Epidermal melanocyte (primary cell): Measurements from ENCODE around the gene MAP7D1.
A peak's percentile ranks its signal among the peaks of the same experiment; 100 is the strongest.
"Not testable (repeated sequence)": the region's sequence is repeated elsewhere in the genome, so short reads cannot be mapped to it uniquely, and the experiment has no call there.

Source experiments
- DNase-seq: peaks from one replicate; pipeline ENCODE4 v3.0.0; 2011; ENCODE audit warnings: low spot score; ENCODE audit not compliant: insufficient read length

Gene MAP7D1

GRCh38 chr1:36199934-36200741 lies 44.2 kb downstream of the MAP7D1 start:
- DNase-seq: no peak

GRCh38 chr1:36203027-36203553 lies 47.1 kb downstream of the MAP7D1 start:
- DNase-seq: no peak

- DNase-seq: no peak
Measured at GRCh38 chr1:36203554-36204346, 47.8 kb downstream of the MAP7D1 start.

DNA sequence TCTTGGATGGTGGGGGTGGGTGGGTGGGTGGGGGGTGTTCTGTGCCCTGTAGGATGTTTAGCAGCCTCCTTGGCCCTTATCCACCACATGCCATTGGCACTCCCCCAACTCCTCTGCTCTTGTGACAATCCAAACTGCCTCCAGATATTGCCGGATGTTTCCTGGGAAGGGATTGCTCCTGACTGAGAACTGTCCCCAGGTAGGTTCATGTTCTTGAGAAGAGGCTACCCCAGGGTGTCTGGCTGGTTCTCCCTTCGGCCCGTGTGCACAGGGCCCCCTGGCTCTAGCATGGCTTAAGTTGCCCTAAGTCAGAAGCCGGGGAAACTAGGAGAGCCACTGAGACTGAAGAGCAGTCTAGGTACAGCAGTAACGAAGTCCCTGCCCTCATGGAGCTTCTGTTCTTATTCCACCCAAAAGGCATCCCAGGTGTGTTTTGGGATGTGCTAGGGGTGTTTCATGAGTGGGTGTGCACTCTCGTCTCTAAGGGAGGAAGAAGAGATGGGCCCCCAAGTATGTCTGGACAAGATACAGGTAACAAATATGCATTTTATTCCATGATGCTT lies 48.5 kb downstream of the MAP7D1 start:
- no peak for DNase-seq

DNA sequence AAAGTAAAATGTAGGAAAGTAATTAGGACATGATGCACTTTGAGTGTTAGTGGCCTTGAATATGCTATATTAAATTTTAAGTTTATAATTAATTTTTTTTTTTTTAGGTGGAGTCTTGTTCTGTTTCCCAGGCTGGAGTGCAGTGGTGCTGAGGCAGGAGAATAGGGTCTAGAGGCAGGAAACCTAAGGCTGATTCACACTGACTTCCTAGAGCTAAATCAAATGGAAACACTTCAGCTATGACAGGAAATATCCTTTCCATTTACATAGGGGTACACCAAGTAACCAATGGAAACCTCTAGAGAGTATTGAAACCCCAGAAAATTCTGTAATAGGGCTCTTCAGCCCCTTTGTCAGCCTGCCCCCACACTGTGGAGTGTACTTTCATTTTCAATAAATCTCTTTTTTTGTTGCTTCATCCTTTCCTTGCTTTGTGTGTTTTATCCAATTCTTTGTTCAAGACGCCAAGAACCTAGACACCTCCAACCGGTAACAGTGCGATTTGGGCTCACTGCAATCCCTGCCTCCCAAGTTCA lies 50.4 kb downstream of the MAP7D1 start:
- no peak for DNase-seq

- DNase-seq: no peak
Measured at GRCh38 chr1:36207339-36207738, 51.4 kb downstream of the MAP7D1 start.

- no peak for DNase-seq
Measured at GRCh38 chr1:36208978-36209703, 53.2 kb downstream of the MAP7D1 start.

DNA sequence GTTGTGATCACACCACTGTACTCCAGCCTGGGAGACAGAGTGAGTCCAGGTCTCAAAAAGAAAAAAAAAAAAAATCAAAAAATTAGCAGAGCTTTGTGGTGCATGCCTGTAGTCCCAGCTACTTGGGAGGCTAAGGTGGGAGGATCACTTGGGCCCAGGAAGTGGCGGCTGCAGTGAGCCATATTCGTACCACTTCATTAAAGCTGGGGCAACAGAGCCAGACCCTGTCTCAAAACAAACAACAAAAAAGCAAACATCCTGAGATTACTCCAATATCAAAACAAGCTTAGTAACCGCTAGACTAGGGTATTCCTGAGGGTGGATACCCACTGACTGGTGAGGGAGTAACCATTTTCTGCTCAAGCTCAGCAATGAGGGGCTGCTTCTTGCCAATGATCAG lies 55.3 kb downstream of the MAP7D1 start:
- DNase-seq: no peak

DNA sequence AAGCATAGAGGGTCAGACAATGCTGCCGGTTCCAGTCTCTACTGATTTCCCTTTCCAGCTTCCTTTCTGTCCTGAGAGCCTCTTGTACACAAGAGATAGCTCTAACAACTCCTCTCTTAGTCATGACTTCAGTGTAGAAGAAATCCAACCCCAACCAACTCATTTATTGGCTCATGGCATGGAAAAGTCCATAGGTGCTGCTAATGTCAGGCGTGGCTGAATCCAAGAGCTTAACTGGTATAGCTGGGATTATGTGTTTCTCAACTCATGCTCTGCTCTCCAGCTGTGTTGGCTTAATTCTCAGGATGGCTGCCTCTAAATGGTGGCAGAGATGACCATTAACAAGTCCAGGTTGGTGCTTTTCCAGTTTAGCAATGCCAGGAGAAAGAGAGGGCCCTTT lies 55.9 kb downstream of the MAP7D1 start:
- no peak for DNase-seq

GRCh38 chr1:36212782-36213181 lies 56.8 kb downstream of the MAP7D1 start:
- no peak for DNase-seq

DNA sequence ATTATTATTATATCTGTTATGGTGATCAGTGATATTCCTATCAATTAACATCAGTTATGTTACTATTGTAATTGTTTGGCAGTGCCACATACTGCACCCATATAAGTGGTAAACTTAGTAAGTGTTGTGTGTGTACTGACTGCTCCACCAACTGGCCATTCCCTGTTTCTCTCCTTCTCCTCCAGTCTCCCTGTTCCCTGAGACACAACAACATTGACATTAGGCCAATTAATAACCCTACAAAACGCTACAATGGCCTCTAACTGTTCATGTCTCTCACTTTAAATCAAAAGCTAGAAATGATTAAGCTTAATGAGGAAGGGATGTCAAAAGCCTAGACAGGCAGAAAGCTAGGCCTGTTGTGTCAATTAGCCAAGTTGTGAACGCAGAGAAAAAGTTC lies 61.7 kb downstream of the MAP7D1 start:
- DNase-seq: no peak

DNA sequence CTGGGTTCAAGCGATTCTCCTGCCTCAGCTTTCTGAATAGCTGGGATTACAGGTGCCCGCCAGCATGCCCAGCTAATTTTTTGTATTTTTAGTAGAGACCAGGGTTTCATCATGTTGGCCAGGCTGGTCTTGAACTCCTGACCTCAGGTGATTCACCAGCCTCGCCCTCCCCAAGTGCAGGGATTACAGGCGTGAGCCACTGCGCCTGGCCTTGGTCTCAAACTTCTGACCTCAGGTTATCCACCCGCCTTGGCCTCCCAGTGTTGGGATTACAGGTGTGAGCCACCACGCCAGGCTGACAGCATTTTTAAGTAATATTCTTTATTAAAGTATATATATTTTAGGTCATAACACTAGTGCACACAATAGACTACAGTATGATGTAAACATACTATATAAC lies 65.9 kb downstream of the MAP7D1 start:
- DNase-seq: not testable (repeated sequence)

DNA sequence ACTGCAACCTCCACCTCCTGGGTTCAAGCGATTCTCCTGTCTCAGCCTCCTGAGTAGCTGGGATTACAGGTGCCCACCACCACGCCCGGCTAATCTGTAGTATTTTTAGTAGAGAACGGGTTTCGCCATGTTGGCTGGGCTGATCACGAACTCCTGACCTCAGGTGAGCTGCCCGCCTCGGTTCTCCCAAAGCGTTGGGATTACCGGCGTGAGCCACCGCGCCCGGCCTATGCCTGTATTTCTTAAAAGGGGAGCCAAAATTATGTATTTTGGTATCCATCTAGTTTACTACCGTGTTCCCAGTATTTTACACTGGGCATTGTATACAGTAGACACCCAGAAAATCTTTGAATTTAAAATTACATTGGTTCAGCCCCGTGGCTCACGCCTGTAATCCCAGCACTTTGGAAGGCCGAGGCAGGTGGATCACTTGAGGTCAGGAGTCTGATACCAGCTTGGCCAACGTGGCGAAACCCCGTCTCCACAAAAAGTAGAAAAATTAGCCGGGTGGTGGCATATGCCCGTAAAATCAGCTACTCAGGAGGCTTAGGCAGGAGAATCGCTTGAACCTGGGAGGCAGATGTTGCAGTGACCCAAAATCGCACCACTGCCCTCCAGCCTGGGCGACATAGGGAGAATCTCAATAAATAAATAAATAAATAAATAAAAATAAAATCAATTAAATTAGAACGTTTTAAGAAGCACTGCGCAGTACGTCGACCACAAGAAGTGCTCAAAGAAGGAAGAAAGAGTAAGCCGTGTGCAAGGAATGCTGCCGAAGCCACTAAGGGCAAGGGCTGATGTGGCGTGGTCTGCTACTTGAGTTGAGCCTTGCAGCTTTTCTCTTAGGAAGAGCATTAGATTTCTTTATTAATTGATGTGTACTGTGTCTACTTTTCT lies 66.8 kb downstream of the MAP7D1 start:
- DNase-seq: no peak

- DNase-seq: no peak
Measured at GRCh38 chr1:36223381-36223995, 67.5 kb downstream of the MAP7D1 start.

DNA sequence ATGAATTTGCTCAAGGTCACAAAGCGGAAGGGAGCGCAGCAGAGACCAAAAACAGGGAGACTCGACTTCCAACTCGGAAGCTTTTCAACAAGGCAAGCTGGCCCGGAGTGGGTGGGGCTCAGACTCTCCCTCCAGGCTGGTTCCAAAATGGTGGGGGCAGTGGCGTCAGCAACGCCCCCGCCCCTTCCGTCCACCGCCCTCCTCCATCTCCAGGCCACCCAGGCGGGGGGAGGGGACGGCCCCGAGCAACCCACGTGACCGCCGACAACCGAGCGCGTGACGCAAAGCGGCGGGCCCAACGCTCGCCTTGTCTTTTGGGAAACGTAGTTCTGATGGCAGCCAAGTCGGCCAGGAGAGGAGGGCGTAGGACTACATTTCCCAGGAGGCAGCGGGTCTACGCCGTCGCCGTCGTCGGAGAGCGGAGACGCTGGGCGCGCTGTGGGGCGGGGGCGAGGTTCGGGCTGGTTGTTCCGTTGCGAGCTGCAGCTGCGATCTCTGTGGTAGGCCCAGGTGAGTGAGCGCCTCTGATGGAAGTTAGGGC lies 68.1 kb downstream of the MAP7D1 start, which contains the start of gene THRAP3:
Gene THRAP3 (plus strand): TSS at position 448 of the 541 bp plus-strand sequence. CDS start 58,121 bp downstream, outside the sequence.
- peak; percentile 90 for DNase-seq

DNA sequence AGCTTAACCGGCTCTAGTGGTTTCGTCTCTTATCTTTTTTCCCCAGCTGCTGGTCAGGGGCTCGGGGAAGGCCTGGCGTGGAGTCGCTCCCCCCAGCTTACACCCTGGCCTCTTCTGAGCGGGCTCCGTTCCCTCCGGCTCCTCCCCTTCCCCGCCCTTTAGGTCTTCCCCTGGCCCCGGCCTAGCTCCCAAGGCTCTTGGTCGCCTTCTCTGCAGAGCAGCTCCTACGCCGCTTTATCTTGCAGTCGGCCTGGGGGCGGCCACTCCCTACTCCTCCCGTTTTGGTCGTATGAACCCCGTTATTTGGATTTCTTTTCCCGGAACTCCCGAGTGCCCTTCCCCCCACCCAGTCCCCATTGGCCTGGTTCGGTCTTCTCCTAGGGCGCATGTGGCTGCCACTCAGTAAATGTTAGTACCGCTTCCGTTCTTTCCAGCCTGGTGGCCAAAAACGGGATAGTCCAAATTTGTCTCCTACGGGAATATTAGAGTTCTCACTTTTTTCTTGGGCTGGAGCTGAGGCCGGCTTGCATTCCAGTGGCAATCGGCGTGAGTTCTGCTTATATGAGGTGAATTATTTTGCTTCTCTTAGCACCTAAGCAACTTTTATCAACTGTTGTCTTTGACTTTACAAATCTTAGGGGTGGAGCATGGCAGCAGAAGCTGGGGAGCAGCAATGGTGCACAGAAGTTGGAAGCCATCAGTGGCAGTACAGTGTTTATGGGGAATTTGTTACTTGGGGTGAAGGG lies 68.8 kb downstream of the MAP7D1 start:
- peak; percentile 84 for DNase-seq

DNA sequence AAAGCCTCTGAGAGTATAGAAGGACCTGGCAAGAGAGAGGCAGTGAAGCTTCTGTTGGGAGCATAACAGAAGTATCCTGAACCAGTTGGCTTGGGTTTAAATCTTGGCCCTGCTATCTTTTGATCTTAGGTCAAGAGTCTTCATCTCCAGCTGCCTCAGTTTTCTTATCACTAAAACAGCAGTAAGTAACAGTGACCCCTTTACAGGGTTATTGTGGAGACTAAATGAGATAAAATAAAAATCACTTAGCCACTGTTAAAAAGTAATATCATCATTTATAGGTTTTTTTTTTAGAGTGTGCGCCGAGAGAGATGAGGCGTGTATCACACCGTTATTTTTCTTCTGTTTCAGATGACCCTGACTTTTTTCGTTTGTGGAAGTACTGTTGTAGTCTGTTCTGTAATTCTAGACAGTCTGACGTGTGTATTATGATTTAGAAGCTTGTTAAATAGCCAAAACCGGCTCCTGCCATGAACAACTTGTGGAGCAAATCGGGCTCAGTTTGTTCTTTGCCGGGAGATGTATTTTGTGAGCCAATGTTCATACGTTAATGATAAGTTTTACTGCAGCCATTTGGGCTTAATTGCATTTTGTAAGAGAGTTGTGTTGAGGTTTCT lies 69.4 kb downstream of the MAP7D1 start:
- no peak for DNase-seq

DNA sequence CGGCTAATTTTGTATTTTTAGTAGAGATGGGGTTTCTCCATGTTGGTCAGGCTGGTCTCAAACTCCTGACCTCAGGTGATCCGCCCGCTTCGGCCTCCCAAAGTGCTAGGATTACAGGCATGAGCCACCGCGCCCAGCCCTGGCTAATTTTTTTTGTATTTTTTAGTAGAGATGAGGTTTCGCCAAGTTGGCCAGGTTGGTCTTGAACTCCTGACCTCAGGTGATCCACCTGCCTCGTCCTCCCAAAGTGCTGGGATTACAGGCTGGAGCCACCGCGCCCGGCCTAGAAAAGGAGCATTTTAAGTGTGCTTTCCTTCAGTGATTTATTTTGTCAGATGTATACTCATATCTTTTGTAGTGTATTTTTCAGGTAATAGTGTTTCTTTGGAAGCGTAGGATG lies 74.3 kb downstream of the MAP7D1 start:
- DNase-seq: not testable (repeated sequence)
